SU-DHL-6 (cell line): ENCODE measurements around the gene IQCF5.

Experiments used
- H2AFZ ChIP-seq: fragments of 200-600 bp; sonication (generic); 2 replicates; pipeline ENCODE4 v1.6.1; 2014; ENCODE audit warnings: low read depth, mild to moderate bottlenecking, moderate library complexity, mixed read lengths, antibody characterized with exemption, low read length; ENCODE audit not compliant: severe bottlenecking
- H3F3A ChIP-seq: fragments of 200-600 bp; shearing (Covaris generic); 2 replicates; pipeline ENCODE4 v1.6.0; 2016; ENCODE audit warnings: antibody characterized with exemption, mild to moderate bottlenecking; ENCODE audit not compliant: insufficient read depth
- H3K27ac ChIP-seq: fragments of 200-600 bp; sonication (generic); 2 replicates; pipeline ENCODE4 v1.5.1; 2016; ENCODE audit warnings: low read depth, mild to moderate bottlenecking, low read length, moderate library complexity, mixed read lengths
- H3K27me3 ChIP-seq: fragments of 200-600 bp; sonication (generic), shearing (Covaris generic); 2 replicates; pipeline ENCODE4 v1.6.0; 2014; ENCODE audit warnings: mild to moderate bottlenecking, low read length
- H3K36me3 ChIP-seq: fragments of 200-600 bp; sonication (generic); 2 replicates; pipeline ENCODE4 v1.6.1; 2014; ENCODE audit warnings: mild to moderate bottlenecking, low read length, mixed read lengths
- H3K4me2 ChIP-seq: fragments of 300-600, 200-600 bp; shearing (Covaris generic), sonication (generic); 2 replicates; pipeline ENCODE4 v1.6.0; 2014; ENCODE audit warnings: low read length, low read depth, mild to moderate bottlenecking; ENCODE audit not compliant: poor library complexity, severe bottlenecking
- H3K4me3 ChIP-seq: fragments of 200-600 bp; sonication (generic); 2 replicates; pipeline ENCODE4 v1.5.1; 2014; ENCODE audit warnings: antibody characterized with exemption, low read length, mild to moderate bottlenecking, mixed read lengths; ENCODE audit not compliant: insufficient read depth, poor library complexity, severe bottlenecking
- H3K79me2 ChIP-seq: fragments of 200-600 bp; sonication (generic); 2 replicates; pipeline ENCODE4 v1.6.1; 2014; ENCODE audit warnings: mild to moderate bottlenecking, low read length, moderate library complexity; ENCODE audit not compliant: insufficient read depth
- H3K9ac ChIP-seq: fragments of 200-600 bp; sonication (generic); 2 replicates; pipeline ENCODE4 v1.7.0; 2014; ENCODE audit warnings: mild to moderate bottlenecking, low read length
- H3K9me2 ChIP-seq: fragments of 200-600 bp; sonication (generic); replicated peaks from 2 replicates; pipeline ENCODE4 v1.6.1; 2014; ENCODE audit warnings: low read length; ENCODE audit not compliant: insufficient read depth
- H3K9me3 ChIP-seq: fragments of 200-600 bp; sonication (generic); 2 replicates; pipeline ENCODE4 v1.6.1; 2014; ENCODE audit warnings: low read length, mixed read lengths; ENCODE audit not compliant: insufficient read depth
- H4K20me1 ChIP-seq: fragments of 200-600 bp; sonication (generic); 2 replicates; pipeline ENCODE4 v1.6.1; 2014; ENCODE audit warnings: low read depth, mild to moderate bottlenecking, antibody characterized with exemption, low read length, moderate library complexity, mixed read lengths
- CTCF ChIP-seq: fragments of 200-600 bp; sonication (generic); IDR thresholded peaks from one replicate; pipeline ENCODE4 v1.5.1; 2017; ENCODE audit warnings: antibody characterized with exemption, mild to moderate bottlenecking, low read length, moderate library complexity; ENCODE audit not compliant: insufficient read depth, poor library complexity, severe bottlenecking
- EZH2phosphoT487 ChIP-seq: fragments of 200-600 bp; sonication (generic), shearing (Covaris generic); conservative IDR thresholded peaks from 2 replicates; pipeline ENCODE4 v1.6.1; 2018; ENCODE audit warnings: mild to moderate bottlenecking, antibody characterized with exemption, low read length, moderate library complexity, mixed read lengths

The IQCF5 gene

DNA sequence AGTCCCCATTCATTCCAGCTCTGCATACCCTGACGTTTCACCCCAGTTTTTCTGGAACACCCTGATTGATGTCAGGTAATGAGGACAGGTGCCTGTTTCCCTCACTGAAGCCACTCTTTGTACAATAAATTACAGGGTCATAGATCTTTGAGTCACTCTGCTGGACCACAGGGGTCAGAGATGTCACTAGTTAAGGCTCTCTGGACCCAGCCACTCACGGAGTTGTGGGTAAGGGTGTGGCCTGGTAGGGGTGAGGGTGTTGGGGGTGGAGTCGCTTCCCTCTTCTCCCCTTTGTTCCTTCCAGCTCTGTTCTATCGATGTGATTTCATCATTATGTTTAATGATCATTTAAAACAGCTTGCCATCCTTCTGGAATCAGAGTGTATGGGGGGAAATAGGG is 512 bp downstream of the IQCF5 start:
- Histone ChIP-seq H3K27me3 (no peaks in the 10 kb centered on the region), H3K9me3 (no peaks in the 10 kb centered on the region)

DNA sequence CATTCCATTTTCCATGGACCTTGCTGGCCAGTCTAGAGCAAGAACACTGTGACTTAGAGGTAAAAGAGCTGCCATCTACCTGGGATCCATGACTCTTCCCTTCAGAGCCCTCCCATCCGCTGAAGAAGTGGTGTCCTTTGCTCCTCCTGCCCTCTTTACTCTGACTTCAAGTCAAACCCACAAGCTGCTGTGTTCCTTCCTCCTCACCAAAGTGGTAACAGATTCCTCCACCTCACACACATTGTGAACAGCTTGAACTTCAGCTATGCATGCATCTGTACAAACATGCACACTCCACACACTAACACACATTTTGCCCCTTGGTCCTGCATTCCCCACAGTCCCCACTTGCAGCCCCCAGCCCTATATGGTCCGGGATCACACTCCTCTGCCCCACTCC is 990 bp downstream of the IQCF5 start:
- Histone ChIP-seq H3K9me2 (no peaks in the 10 kb centered on the region), H2AFZ (no peak overlapping the region), H3K4me3 (no peak overlapping the region), H3K79me2 (no peaks in the 10 kb centered on the region), H3K36me3 (no peaks in the 10 kb centered on the region), H3K4me2 (no peak overlapping the region), H3K27me3 (no peaks in the 10 kb centered on the region), H3K9ac (no peak overlapping the region), H3K9me3 (no peaks in the 10 kb centered on the region), H4K20me1 (no peaks in the 10 kb centered on the region), H3F3A (no peaks in the 10 kb centered on the region), H3K27ac (no peak overlapping the region)
- TF ChIP-seq EZH2phosphoT487: no peak
- no peak for TF ChIP-seq CTCF

More for the DNA sequence above, 512 bp downstream of the IQCF5 start:
- Histone ChIP-seq H3F3A (no peaks in the 10 kb centered on the region), H3K4me3 (no peak overlapping the region), H3K27ac (no peak overlapping the region), H2AFZ (no peak overlapping the region), H3K4me2 (no peak overlapping the region), H3K9ac (no peak overlapping the region), H3K9me2 (no peaks in the 10 kb centered on the region), H3K36me3 (no peaks in the 10 kb centered on the region), H4K20me1 (no peaks in the 10 kb centered on the region), H3K79me2 (no peaks in the 10 kb centered on the region)
- TF ChIP-seq EZH2phosphoT487 (no peak), CTCF (no peak)

DNA sequence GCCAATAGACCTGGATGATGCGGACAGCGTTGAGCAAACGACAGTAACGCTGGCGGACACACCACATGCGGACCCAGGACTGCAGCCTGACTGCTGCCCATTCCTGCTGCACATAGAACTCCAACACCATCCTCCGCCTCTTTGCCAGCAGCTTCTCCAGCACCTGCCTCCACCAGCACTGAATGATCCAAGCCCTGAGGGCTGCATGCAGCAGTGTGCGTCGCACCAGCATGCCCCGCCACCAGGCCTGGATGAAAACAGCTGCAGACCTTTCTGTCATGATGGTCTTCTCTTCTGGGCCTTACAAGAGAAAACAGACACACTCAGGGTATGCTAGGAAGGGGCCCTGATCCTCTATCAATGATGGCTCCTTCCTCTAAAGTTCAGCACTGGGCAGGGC is 1.5 kb downstream of the IQCF5 start:
- Histone ChIP-seq H3F3A (no peaks in the 10 kb centered on the region), H3K27me3 (no peaks in the 10 kb centered on the region), H3K36me3 (no peaks in the 10 kb centered on the region), H4K20me1 (no peaks in the 10 kb centered on the region), H3K4me2 (no peak overlapping the region), H3K79me2 (no peaks in the 10 kb centered on the region), H3K9ac (no peak overlapping the region), H3K9me3 (no peaks in the 10 kb centered on the region), H2AFZ (no peak overlapping the region), H3K4me3 (no peak overlapping the region), H3K9me2 (no peaks in the 10 kb centered on the region), H3K27ac (no peak overlapping the region)
- TF ChIP-seq CTCF: no peak
- no peak for TF ChIP-seq EZH2phosphoT487
